Aorta (tissue), 5 donors: ENCODE data around the gene RPTOR. TPM values are rescaled to one million over a fixed set of nuclear protein-coding genes. Genes with fewer than 3 reads are reported as not detected.
A peak's percentile ranks its signal among the peaks of the same experiment; 100 is the strongest.
"Not testable (repeated sequence)": the region's sequence is repeated elsewhere in the genome, so short reads cannot be mapped to it uniquely, and the experiment has no call there.

Experiments
- ATAC-seq: fragments of 200-7000 bp; cut with Tn5 transposase; one replicate; pipeline ENCODE4 v1.9.1; 2022; ENCODE audit warnings: moderate library complexity; ENCODE audit not compliant: low FRiP score
- DNase-seq, 2 donors: peaks; one replicate each; pipeline ENCODE4 v3.0.0-alpha.2; 2020
- H3K27ac ChIP-seq, 2 donors: one replicate each; pipeline ENCODE4 v1.5.1; 2013; ENCODE audit warnings: low read length in 2 of 2, mild to moderate bottlenecking in 2 of 2, moderate library complexity in 2 of 2, control low read depth in 1 of 2, inconsistent platforms in 1 of 2, low read depth in 1 of 2
- H3K27me3 ChIP-seq, 2 donors: one replicate each; pipeline ENCODE4 v1.6.1; 2013; ENCODE audit warnings: control low read depth in 1 of 2, low read length in 1 of 2, mild to moderate bottlenecking in 1 of 2, moderate library complexity in 1 of 2; ENCODE audit not compliant: insufficient read depth in 2 of 2, control insufficient read depth in 1 of 2
- H3K36me3 ChIP-seq, 2 donors: one replicate each; pipeline ENCODE4 v1.6.1; 2013; ENCODE audit warnings: control low read depth in 1 of 2, low read length in 1 of 2, mild to moderate bottlenecking in 1 of 2; ENCODE audit not compliant: insufficient read depth in 2 of 2, control insufficient read depth in 1 of 2
- H3K4me1 ChIP-seq, 2 donors: one replicate each; pipeline ENCODE4 v1.6.1; 2013; ENCODE audit warnings: low read length in 2 of 2, control low read depth in 1 of 2, mild to moderate bottlenecking in 1 of 2, moderate library complexity in 1 of 2; ENCODE audit not compliant: insufficient read depth in 2 of 2, control insufficient read depth in 1 of 2
- H3K4me3 ChIP-seq, 2 donors: one replicate each; pipeline ENCODE4 v1.5.1; 2013; ENCODE audit warnings: low read length in 2 of 2, control low read depth in 1 of 2, mild to moderate bottlenecking in 1 of 2
- H3K9me3 ChIP-seq: one replicate; pipeline ENCODE4 v1.6.1; 2013; ENCODE audit warnings: mild to moderate bottlenecking, low read length; ENCODE audit not compliant: control insufficient read depth
- WGBS, 2 donors: extraction: QIAGEN DNeasy Blood & Tissue Kit; methylation state at CpG; one replicate each; pipeline ENCODE4 v1.1.7; 2013; 5-methylcytosine and 5-hydroxymethylcytosine counted together
- intact Hi-C, 2 donors: fragments of 100-400 bp; cut with DNase I; formaldehyde crosslinking; loops; one replicate each; pipeline versions ENCODE4 v1.14.2 to v1.15.0; 2022
- polyA plus RNA-seq, 2 donors: library from polyadenylated mRNA; stranded (reverse); fragments of 200-250 nt; gene quantifications; one replicate each; pipeline ENCODE4 v1.2.3, GENCODE V29; 2013
- total RNA-seq, 2 donors: library from RNA; stranded (reverse); fragmentation: NEBNext Ultra II Directional; extraction: Animal tissue kit (Norgen Biotek cat#: 25700); gene quantifications; one replicate each; pipeline ENCODE4 v1.2.1, GENCODE V29; 2021
- donor health status: healthy with polysubstance abuse.
- donor health status: Bipolar disorder and iron deficiency.
- donor health status: DM: no; HTN: no; CAD: no.
- donor health status: DM: no; HTN: no; CAD: no.
- donor health status: DM: yes; HTN: yes; CAD: no.

The RPTOR gene
- total and polyA plus RNA-seq, 4 donors, result 2.1 to 31.4 (median 18.6) TPM

DNA sequence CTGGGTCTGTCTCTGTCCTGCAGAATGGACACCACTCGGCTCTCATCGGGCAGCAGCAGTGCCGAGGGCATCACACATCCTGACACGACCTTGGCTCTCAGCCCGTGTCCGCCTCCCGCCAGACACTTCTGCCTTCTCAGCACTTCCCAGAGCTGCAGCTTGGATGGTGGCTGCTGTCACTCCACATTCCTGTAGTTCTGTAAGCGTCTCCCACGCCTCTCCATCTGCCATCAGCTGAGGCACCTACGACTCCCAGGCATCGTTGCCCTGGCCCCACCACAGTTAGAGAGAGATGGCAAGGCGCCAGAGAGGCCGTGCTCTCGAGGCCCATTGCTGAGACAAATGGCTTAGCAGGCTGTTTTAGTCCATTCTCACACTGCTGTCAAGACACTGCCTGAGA lies 251.1 kb downstream of the RPTOR start:
- H3K27me3 ChIP-seq, result no peaks in the 10 kb centered on the region
- H3K36me3 ChIP-seq, result no peaks in the 10 kb centered on the region
- WGBS, 2 donors, result 33 to 48% methylated on average over 14 of the region's 14 CpGs
- H3K4me3 ChIP-seq, result no peak overlapping the region
- DNase-seq (peak; percentile 36 to 74), ATAC-seq (no peak)
- intact Hi-C loops, result no loop called here
- H3K4me1 ChIP-seq, result no peaks in the 10 kb centered on the region
- H3K9me3 ChIP-seq, result no peaks in the 10 kb centered on the region
- no peak overlapping the region for H3K27ac ChIP-seq

DNA sequence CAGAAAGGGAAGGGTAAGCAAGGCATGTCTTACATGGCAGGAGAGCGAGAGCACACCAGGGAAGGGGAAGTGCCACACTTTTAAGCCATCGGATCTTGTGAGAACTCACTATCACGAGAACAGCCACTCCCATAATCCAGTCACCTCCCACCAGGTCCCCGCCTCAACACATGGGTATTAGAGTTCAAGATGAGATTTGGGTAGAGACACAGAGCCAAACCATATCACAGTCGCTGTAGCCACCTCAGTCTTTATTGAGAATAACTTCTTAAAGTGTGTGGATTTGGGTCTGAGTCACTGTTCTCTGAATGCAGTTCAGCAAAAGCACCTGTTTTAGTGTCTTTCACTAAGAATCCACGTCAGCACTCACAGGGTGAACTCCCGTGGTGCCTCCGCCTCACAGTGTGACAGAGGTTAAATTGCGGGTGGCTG lies 251.8 kb downstream of the RPTOR start:
- no peaks in the 10 kb centered on the region for H3K9me3 ChIP-seq
- WGBS, 2 donors, result 87 to 90% methylated on average over 9 of the region's 9 CpGs
- intact Hi-C loops, result no loop called here
- no peaks in the 10 kb centered on the region for H3K4me1 ChIP-seq
- DNase-seq (peak in 1 of 2 donors; percentile 19), ATAC-seq (no peak)
- H3K27me3 ChIP-seq, result no peaks in the 10 kb centered on the region
- H3K27ac ChIP-seq, result no peak overlapping the region
- H3K4me3 ChIP-seq, result no peak overlapping the region
- H3K36me3 ChIP-seq, result no peaks in the 10 kb centered on the region

DNA sequence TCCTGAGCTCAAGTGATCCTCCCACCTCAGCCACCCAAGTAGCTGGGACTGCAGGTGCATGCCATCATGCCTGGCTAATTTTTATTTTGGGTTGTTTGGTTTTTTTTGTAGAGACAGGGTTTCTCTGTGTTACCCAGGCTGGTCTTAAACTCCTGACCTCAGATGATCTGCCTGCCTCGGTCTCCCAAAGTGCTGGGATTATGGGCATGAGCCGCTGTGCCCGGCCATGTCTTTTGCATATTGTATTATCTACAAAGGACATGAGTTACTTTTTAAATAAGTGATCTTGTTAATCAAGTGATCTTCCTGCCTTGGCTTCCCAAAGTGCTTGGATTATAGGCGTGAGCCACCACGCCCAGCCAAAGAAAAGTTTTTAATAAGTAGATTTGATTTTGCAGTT lies 252.6 kb downstream of the RPTOR start:
- H3K27ac ChIP-seq, H3K27me3 ChIP-seq, H3K9me3 ChIP-seq, intact Hi-C loops, H3K36me3 ChIP-seq, ATAC-seq, H3K4me3 ChIP-seq, H3K4me1 ChIP-seq: not testable (repeated sequence)
- WGBS, 2 donors, result 95 to 97% methylated on average over 5 of the region's 5 CpGs
- peak in 1 of 2 donors; percentile 37 for DNase-seq

DNA sequence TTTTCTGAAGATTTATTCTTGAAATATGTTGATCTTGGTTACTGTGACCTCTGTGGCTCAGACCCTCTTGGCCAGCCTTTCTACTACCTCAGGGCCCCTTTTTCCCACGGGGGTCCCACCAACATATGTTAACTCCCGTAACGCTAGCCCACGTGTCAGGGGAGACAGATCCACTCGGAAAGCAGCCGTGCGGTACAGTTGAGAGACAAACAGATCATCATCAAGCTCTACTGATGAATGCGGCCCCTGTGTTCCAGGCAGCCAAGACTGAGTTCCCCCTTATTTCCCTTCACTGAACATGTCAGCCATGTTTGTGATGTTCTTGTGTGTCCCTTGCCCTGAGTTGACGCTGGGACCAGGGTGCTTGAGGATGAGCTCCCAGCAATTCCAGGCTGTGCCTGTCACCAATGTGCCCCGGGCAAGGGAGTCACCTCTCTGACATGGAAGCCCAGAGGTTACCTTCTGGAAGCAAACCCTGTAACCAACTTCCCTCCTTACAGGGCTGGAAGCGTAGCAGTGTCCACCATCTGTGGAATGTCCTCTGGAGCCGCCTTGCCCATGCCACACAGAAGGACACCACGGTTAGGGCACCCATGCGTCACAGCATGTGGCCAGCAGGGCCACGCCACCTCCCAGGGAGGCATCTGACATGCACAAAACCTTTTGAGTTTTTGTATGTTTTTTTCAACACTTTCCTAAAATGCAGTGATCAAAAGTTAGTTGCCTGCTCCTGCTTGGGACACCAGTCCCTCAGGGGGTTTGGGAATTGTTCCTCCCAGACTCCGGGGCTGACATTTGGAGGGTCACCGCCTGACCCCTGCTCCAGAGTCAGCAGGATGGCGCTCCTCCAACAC lies 253.3 kb downstream of the RPTOR start:
- Histone ChIP-seq H3K9me3 (no peaks in the 10 kb centered on the region), H3K4me3 (no peak overlapping the region), H3K27ac (no peak overlapping the region), H3K36me3 (no peaks in the 10 kb centered on the region), H3K27me3 (no peaks in the 10 kb centered on the region), H3K4me1 (no peaks in the 10 kb centered on the region)
- DNase-seq (peak in 1 of 2 donors; percentile 55), ATAC-seq (no peak)
- 94 to 95% methylated on average over 18 of the region's 18 CpGs for WGBS, 2 donors
- intact Hi-C loops, result no loop called here

DNA sequence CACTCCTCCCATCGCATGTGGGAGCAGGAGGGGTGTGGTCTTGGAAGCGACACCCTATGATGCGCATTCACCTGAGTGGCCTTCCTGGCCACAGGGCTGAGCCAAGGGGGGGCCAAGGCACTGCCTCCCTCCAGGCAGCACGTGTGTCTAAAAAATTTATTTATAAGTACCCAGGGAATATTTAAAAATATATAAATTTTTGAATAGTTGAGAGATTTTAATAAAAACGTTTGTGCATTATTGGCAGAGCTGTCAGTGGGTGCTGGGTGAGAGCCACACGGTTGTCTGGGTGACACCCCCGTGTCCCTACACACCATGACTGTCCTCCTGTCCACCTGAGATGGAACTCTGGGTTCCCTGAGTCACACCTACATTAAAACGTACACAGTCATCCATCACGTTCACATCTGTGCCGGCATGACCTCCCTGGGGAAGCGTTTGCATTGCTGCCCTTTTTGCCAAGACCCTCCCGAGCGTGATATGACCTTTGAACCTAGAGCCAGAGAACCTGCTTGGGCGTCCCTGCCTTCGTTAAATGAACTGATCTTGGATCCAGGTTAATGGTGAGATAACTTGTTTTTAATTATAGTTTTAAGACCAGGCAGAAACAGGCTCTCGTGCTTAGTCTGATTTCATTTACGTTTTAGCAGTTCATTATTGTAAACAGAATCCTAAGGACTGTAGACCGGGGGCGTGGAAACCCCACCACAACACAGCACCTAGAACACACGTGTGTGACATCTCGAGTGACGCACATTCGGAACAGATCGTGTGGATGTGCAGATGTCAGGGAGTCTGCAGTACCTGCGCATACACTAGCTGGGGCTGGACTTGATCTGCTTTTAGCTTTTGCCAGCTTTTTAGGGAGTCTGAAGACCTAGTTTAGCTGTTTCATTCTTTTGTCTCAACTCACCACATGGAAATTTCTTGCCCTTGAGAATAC lies 254.2 kb downstream of the RPTOR start:
- Histone ChIP-seq H3K36me3 (no peaks in the 10 kb centered on the region), H3K4me1 (no peaks in the 10 kb centered on the region), H3K27me3 (no peaks in the 10 kb centered on the region), H3K27ac (no peak overlapping the region), H3K9me3 (no peaks in the 10 kb centered on the region), H3K4me3 (no peak overlapping the region)
- intact Hi-C loops, result no loop called here
- DNase-seq, result peak in 1 of 2 donors; percentile 43
- ATAC-seq, result no peak
- 84 to 86% methylated on average over 25 of the region's 25 CpGs for WGBS, 2 donors

DNA sequence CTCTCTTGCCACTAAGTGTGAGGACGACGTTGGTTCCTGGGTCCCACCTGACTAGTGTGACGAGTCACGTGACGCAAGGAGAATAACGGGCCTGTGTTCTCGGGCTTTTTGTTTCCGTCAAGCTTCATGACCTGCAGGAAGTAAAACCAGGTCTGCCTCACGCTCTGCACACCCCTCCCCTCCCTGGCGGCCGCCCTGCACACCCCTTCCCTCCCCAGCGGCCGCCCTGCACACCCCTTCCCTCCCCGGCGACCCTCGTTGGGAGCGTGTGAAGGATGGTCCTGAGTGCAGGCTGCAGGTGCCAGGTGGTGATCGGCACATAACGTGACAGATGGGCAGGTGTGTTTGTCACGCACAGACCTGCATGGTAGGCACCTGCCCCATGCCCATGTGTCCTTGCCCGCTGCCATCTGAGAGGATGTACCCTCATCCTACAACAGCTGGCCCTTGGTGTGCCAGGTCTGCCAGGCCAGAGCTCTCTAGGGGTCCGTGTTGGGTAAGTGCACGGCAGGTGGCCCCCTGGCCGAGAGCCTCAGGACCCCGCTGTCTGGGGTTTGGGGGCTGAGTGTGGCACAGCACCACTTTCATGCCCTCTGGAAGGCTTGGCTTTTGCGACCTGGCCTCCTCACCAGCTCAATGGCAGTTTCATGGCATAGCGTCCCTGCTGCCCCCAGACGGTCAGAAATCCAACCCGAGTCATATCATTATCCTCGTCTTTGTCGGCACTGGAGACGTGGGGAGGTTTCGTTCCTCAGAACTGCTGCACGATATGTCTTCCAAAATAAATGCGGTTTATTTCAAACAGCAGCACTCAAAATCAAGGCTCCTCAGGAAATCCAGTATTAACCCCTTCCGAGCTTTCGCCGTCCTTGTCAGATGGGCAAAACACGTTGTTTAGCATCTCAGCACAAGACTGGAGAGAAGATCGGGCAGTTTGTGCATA lies 255.2 kb downstream of the RPTOR start:
- ATAC-seq (no peak), DNase-seq (peak in 1 of 2 donors; percentile 55)
- no peaks in the 10 kb centered on the region for H3K9me3 ChIP-seq
- H3K4me3 ChIP-seq, result no peak overlapping the region
- 87 to 90% methylated on average over 38 to 40 of the region's 40 CpGs for WGBS, 2 donors
- no peak overlapping the region for H3K27ac ChIP-seq
- no peaks in the 10 kb centered on the region for H3K4me1 ChIP-seq
- intact Hi-C loops, result no loop called here
- H3K27me3 ChIP-seq, result no peaks in the 10 kb centered on the region
- H3K36me3 ChIP-seq, result no peaks in the 10 kb centered on the region

DNA sequence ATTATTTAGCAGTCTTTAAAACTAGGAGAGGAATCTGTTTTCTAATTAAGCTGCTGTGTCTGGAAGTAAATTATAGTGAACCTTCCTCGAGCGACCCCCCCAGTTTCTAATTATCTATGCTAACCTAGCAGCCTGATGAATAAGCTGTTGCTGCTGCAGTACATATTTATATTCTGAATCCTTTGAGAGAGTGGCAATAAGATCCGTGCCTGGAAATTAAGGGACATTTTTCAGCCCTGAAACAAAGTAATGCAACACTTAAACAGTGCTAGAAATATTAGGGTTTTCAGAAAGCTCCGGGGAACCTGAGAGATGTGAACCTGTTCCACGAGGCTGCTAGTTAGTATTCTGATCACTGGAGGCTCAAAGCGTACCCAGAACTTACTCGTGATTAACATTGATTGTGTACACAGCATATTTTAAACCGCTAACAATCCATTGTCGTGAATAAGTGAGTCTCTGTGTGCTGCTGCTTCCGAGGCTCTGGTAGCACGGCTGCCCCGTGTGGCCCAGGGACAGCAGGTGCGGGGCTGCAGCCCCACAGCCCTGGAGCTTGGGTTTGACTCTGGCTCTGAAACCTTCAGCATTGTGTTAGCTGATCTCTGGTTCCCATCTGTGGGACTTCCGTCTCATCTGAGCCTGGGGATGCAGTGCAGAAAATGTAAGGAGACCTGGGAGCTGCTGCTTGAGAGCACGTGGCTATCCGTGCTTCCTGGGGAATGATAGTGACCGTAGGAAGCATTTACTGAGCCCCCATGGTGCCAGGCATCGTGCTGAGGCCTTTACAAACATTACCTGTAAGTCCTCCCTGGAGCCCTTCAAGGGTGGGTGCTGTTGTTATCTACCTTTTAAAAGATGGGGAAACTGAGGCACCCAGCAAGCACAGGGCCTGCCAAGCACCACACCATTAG lies 256.1 kb downstream of the RPTOR start:
- H3K4me1 ChIP-seq, result no peaks in the 10 kb centered on the region
- ATAC-seq (no peak), DNase-seq (peak in 1 of 2 donors; percentile 31)
- H3K27ac ChIP-seq, result no peak overlapping the region
- no peaks in the 10 kb centered on the region for H3K9me3 ChIP-seq
- no peaks in the 10 kb centered on the region for H3K36me3 ChIP-seq
- H3K27me3 ChIP-seq, result no peaks in the 10 kb centered on the region
- intact Hi-C loops, result no loop called here
- 93 to 94% methylated on average over 18 of the region's 18 CpGs for WGBS, 2 donors
- H3K4me3 ChIP-seq, result no peak overlapping the region
